Measurements from ENCODE around the gene ECI2.
A peak's percentile ranks its signal among the peaks of the same experiment; 100 is the strongest.

The ECI2 gene

DNA sequence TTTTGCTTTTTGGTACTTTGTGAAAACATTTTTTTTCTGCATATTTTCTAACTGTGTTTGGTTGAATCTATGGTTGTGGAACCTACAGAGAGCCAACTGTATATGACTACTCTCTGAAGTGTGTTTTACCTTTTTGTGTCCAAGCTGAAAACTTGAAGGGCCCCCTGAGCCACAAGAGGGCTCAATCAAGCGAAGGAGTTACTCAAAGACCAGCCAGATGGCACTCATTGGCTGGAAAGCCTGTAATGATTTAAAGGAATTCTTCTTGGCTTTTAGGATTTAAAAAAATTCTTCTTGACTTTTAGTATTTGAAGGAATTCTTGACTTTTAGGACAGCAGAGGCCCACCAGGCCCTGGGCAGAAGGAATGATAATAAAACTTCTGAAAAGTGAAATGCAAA, 27.0 kb upstream of the ECI2 start:
- H3K27me3 ChIP-seq (ENCODE audit: insufficient read depth, poor library complexity, severe bottlenecking) = no peaks in the 10 kb centered on the region
- no peaks in the 10 kb centered on the region for H3K4me1 ChIP-seq (ENCODE audit: insufficient read depth, poor library complexity, severe bottlenecking)
- TF ChIP-seq, protein P1, sequence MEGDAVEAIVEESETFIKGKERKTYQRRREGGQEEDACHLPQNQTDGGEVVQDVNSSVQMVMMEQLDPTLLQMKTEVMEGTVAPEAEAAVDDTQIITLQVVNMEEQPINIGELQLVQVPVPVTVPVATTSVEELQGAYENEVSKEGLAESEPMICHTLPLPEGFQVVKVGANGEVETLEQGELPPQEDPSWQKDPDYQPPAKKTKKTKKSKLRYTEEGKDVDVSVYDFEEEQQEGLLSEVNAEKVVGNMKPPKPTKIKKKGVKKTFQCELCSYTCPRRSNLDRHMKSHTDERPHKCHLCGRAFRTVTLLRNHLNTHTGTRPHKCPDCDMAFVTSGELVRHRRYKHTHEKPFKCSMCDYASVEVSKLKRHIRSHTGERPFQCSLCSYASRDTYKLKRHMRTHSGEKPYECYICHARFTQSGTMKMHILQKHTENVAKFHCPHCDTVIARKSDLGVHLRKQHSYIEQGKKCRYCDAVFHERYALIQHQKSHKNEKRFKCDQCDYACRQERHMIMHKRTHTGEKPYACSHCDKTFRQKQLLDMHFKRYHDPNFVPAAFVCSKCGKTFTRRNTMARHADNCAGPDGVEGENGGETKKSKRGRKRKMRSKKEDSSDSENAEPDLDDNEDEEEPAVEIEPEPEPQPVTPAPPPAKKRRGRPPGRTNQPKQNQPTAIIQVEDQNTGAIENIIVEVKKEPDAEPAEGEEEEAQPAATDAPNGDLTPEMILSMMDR (IDR thresholded peaks at IDR 0.05; ENCODE audit: poor library complexity, severe bottlenecking) = no peak
- no peak for DNase-seq (ENCODE audit: low spot score)
- H3K36me3 ChIP-seq (ENCODE audit: low read depth) = no peaks in the 10 kb centered on the region
- ATAC-seq (ENCODE audit: low read depth) = no peak
- H3K4me3 ChIP-seq (ENCODE audit: severe bottlenecking) = no peak overlapping the region
- H3K27ac ChIP-seq (ENCODE audit: poor library complexity, severe bottlenecking) = no peak overlapping the region
- H3K9me3 ChIP-seq (ENCODE audit: severe bottlenecking) = no peaks in the 10 kb centered on the region

- ATAC-seq (ENCODE audit: low read depth) (no peak), DNase-seq (ENCODE audit: low spot score) (no peak)
- Histone ChIP-seq H3K9me3 (ENCODE audit: severe bottlenecking) (no peaks in the 10 kb centered on the region), H3K27me3 (ENCODE audit: insufficient read depth, poor library complexity, severe bottlenecking) (no peaks in the 10 kb centered on the region), H3K36me3 (ENCODE audit: low read depth) (no peaks in the 10 kb centered on the region), H3K4me3 (ENCODE audit: severe bottlenecking) (no peak overlapping the region), H3K27ac (ENCODE audit: poor library complexity, severe bottlenecking) (no peak overlapping the region), H3K4me1 (ENCODE audit: insufficient read depth, poor library complexity, severe bottlenecking) (no peaks in the 10 kb centered on the region)
- TF ChIP-seq, protein P1 (IDR thresholded peaks at IDR 0.05; ENCODE audit: poor library complexity, severe bottlenecking) = no peak
Measured at GRCh38 chr6:4159491-4159890, 24.1 kb upstream of the ECI2 start.

DNA sequence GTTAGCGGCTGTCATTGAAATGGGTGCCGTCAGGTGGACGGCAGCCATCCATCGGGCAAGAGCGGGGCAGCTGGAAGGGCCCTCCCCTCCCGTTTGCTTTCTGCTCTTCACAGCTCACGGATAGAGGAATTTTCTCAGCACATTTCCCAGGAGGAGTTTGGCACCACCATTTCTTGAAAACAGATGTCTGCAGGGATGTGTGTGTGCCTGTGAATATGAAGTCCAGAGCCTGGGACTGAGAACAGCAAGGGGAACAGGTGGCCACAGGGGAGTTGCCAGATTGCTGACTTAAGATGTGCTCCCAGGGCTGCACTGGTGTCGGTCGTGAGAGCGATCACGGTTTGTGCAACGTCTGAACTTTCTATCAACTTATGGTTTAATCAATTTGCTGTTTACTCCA, 22.1 kb upstream of the ECI2 start:
- no peak for ATAC-seq (ENCODE audit: low read depth)

GRCh38 chr6:4155848-4156466, 20.6 kb upstream of the ECI2 start:
- Histone ChIP-seq H3K4me3 (ENCODE audit: severe bottlenecking) (no peak overlapping the region), H3K9me3 (ENCODE audit: severe bottlenecking) (no peaks in the 10 kb centered on the region), H3K27me3 (ENCODE audit: insufficient read depth, poor library complexity, severe bottlenecking) (no peaks in the 10 kb centered on the region), H3K27ac (ENCODE audit: poor library complexity, severe bottlenecking) (no peak overlapping the region), H3K4me1 (ENCODE audit: insufficient read depth, poor library complexity, severe bottlenecking) (no peaks in the 10 kb centered on the region), H3K36me3 (ENCODE audit: low read depth) (no peaks in the 10 kb centered on the region)
- DNase-seq (ENCODE audit: low spot score) (peak; percentile 77), ATAC-seq (ENCODE audit: low read depth) (peak; percentile 97)
- TF ChIP-seq, protein P1 (IDR thresholded peaks at IDR 0.05; ENCODE audit: poor library complexity, severe bottlenecking) = peak; percentile 95

More for the DNA sequence above, 22.1 kb upstream of the ECI2 start:
- H3K9me3 ChIP-seq (ENCODE audit: severe bottlenecking) = no peaks in the 10 kb centered on the region
- H3K27me3 ChIP-seq (ENCODE audit: insufficient read depth, poor library complexity, severe bottlenecking) = no peaks in the 10 kb centered on the region
- no peak overlapping the region for H3K27ac ChIP-seq (ENCODE audit: poor library complexity, severe bottlenecking)
- DNase-seq (ENCODE audit: low spot score) = no peak
- no peak overlapping the region for H3K4me3 ChIP-seq (ENCODE audit: severe bottlenecking)
- H3K36me3 ChIP-seq (ENCODE audit: low read depth) = no peaks in the 10 kb centered on the region
- TF ChIP-seq, protein P1 (IDR thresholded peaks at IDR 0.05; ENCODE audit: poor library complexity, severe bottlenecking) = no peak
- H3K4me1 ChIP-seq (ENCODE audit: insufficient read depth, poor library complexity, severe bottlenecking) = no peaks in the 10 kb centered on the region

DNA sequence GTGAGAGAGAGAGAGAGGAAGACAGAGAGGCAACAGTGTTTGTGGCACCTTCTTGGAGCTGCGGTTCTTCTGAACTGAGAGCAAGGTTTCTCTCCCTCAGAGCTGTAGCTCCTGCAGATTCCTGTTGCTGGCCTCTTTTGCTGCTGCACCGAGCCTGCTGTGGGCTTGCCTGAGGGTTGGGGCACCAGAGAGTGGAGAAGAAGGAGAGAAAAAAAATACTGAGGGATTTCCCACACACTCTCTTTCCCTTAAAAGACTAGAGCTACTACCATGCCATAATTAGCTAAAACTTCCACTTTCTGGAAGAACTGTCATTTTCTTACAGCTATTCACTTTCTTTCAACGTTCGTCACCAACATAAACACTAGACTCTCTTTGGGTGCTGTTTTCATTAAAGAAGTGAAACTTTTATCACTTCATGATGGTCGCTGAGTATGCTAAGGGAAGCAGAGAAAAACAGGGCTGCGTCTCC, 18.2 kb upstream of the ECI2 start:
- H3K27me3 ChIP-seq (ENCODE audit: insufficient read depth, poor library complexity, severe bottlenecking) = no peaks in the 10 kb centered on the region

More for the DNA sequence above, 18.2 kb upstream of the ECI2 start:
- no peak overlapping the region for H3K27ac ChIP-seq (ENCODE audit: poor library complexity, severe bottlenecking)
- no peaks in the 10 kb centered on the region for H3K9me3 ChIP-seq (ENCODE audit: severe bottlenecking)
- TF ChIP-seq, protein P1 (IDR thresholded peaks at IDR 0.05; ENCODE audit: poor library complexity, severe bottlenecking) = no peak
- H3K36me3 ChIP-seq (ENCODE audit: low read depth) = no peaks in the 10 kb centered on the region
- DNase-seq (ENCODE audit: low spot score) (no peak), ATAC-seq (ENCODE audit: low read depth) (no peak)
- no peaks in the 10 kb centered on the region for H3K4me1 ChIP-seq (ENCODE audit: insufficient read depth, poor library complexity, severe bottlenecking)
- no peak overlapping the region for H3K4me3 ChIP-seq (ENCODE audit: severe bottlenecking)
